ENCODE measurements around the gene POMT2. TPM values are rescaled to one million over a fixed set of nuclear protein-coding genes. Genes with fewer than 3 reads are reported as not detected.
A peak's percentile ranks its signal among the peaks of the same experiment; 100 is the strongest.
"Not testable (repeated sequence)": the region's sequence is repeated elsewhere in the genome, so short reads cannot be mapped to it uniquely, and the experiment has no call there.

The POMT2 gene
- total RNA-seq, 2 donors from 2014 or later = 10.9 to 26.0 TPM

- Mint-ChIP-seq H3K27me3 (no peaks in the 10 kb centered on the region), H3K4me3 (no peak overlapping the region), H3K36me3 (ENCODE audit: low read depth) (peaks cover 69% of the 10 kb centered on the region), H3K9me3 (no peaks in the 10 kb centered on the region), H3K27ac (peak overlapping the region; percentile 71), H3K4me1 (peaks cover 5% of the 10 kb centered on the region)
- ATAC-seq (replicated peaks) = no peak
Observed at GRCh38 chr14:77339407-77339806, 18.7 kb upstream of the POMT2 start.

- H3K36me3 Mint-ChIP-seq (ENCODE audit: low read depth) = peaks cover 58% of the 10 kb centered on the region
- H3K27ac Mint-ChIP-seq = peak overlapping the region; percentile 71
- no peaks in the 10 kb centered on the region for H3K9me3 Mint-ChIP-seq
- H3K27me3 Mint-ChIP-seq = no peaks in the 10 kb centered on the region
- H3K4me3 Mint-ChIP-seq = no peak overlapping the region
- ATAC-seq (replicated peaks) = no peak
- H3K4me1 Mint-ChIP-seq = peaks cover 5% of the 10 kb centered on the region
Observed at GRCh38 chr14:77338302-77338701, 17.6 kb upstream of the POMT2 start.

GRCh38 chr14:77337880-77338279 is 17.2 kb upstream of the POMT2 start:
- H3K27ac Mint-ChIP-seq = peak overlapping the region; percentile 71
- peaks cover 5% of the 10 kb centered on the region for H3K4me1 Mint-ChIP-seq
- no peaks in the 10 kb centered on the region for H3K27me3 Mint-ChIP-seq
- H3K36me3 Mint-ChIP-seq (ENCODE audit: low read depth) = peaks cover 54% of the 10 kb centered on the region
- ATAC-seq (replicated peaks) = no peak
- no peak overlapping the region for H3K4me3 Mint-ChIP-seq
- H3K9me3 Mint-ChIP-seq = no peaks in the 10 kb centered on the region

- H3K4me1 Mint-ChIP-seq; H3K27me3 Mint-ChIP-seq; H3K27ac Mint-ChIP-seq; ATAC-seq (replicated peaks); H3K9me3 Mint-ChIP-seq; H3K4me3 Mint-ChIP-seq: not testable (repeated sequence)
- H3K36me3 Mint-ChIP-seq (ENCODE audit: low read depth) = peaks cover 47% of the 10 kb centered on the region
Observed at GRCh38 chr14:77337255-77337654, 16.6 kb upstream of the POMT2 start.

GRCh38 chr14:77335576-77335975 is 14.9 kb upstream of the POMT2 start:
- Mint-ChIP-seq H3K36me3 (ENCODE audit: low read depth) (peaks cover 31% of the 10 kb centered on the region), H3K27me3 (no peaks in the 10 kb centered on the region), H3K4me1 (peaks cover 5% of the 10 kb centered on the region), H3K9me3 (no peaks in the 10 kb centered on the region), H3K27ac (no peak overlapping the region), H3K4me3 (no peak overlapping the region)
- no peak for ATAC-seq (replicated peaks)

- H3K4me3 Mint-ChIP-seq = no peak overlapping the region
- no peak for ATAC-seq (replicated peaks)
- H3K9me3 Mint-ChIP-seq = no peaks in the 10 kb centered on the region
- no peak overlapping the region for H3K27ac Mint-ChIP-seq
- H3K4me1 Mint-ChIP-seq = no peaks in the 10 kb centered on the region
- H3K36me3 Mint-ChIP-seq (ENCODE audit: low read depth) = no peaks in the 10 kb centered on the region
- no peaks in the 10 kb centered on the region for H3K27me3 Mint-ChIP-seq
Observed at GRCh38 chr14:77329872-77330271, 9.2 kb upstream of the POMT2 start.

GRCh38 chr14:77327111-77327510 is 6.4 kb upstream of the POMT2 start:
- H3K4me1 Mint-ChIP-seq = peaks cover 2% of the 10 kb centered on the region
- no peak for ATAC-seq (replicated peaks)

GRCh38 chr14:77325746-77326094 is 5.0 kb upstream of the POMT2 start:
- Mint-ChIP-seq H3K9me3 (no peaks in the 10 kb centered on the region), H3K36me3 (ENCODE audit: low read depth) (no peaks in the 10 kb centered on the region), H3K27ac (peak overlapping the region; percentile 61), H3K27me3 (no peaks in the 10 kb centered on the region), H3K4me1 (peaks cover 5% of the 10 kb centered on the region), H3K4me3 (no peak overlapping the region)
- no peak for ATAC-seq (replicated peaks)

More at GRCh38 chr14:77327111-77327510, 6.4 kb upstream of the POMT2 start:
- Mint-ChIP-seq H3K36me3 (ENCODE audit: low read depth) (no peaks in the 10 kb centered on the region), H3K9me3 (no peaks in the 10 kb centered on the region), H3K4me3 (no peak overlapping the region), H3K27me3 (no peaks in the 10 kb centered on the region), H3K27ac (peak overlapping the region; percentile 47)

GRCh38 chr14:77324816-77325745 is 4.4 kb upstream of the POMT2 start:
- H3K36me3 Mint-ChIP-seq (ENCODE audit: low read depth) = no peaks in the 10 kb centered on the region
- no peak overlapping the region for H3K27ac Mint-ChIP-seq
- H3K4me1 Mint-ChIP-seq = peaks cover 6% of the 10 kb centered on the region
- no peaks in the 10 kb centered on the region for H3K27me3 Mint-ChIP-seq
- no peaks in the 10 kb centered on the region for H3K9me3 Mint-ChIP-seq
- no peak overlapping the region for H3K4me3 Mint-ChIP-seq
- ATAC-seq (replicated peaks) = no peak

GRCh38 chr14:77324289-77324688 is 3.6 kb upstream of the POMT2 start:
- no peak for ATAC-seq (replicated peaks)
- H3K9me3 Mint-ChIP-seq = no peaks in the 10 kb centered on the region
- peaks cover 10% of the 10 kb centered on the region for H3K4me1 Mint-ChIP-seq
- no peak overlapping the region for H3K4me3 Mint-ChIP-seq
- no peaks in the 10 kb centered on the region for H3K27me3 Mint-ChIP-seq
- H3K36me3 Mint-ChIP-seq (ENCODE audit: low read depth) = no peaks in the 10 kb centered on the region
- no peak overlapping the region for H3K27ac Mint-ChIP-seq

- no peaks in the 10 kb centered on the region for H3K36me3 Mint-ChIP-seq (ENCODE audit: low read depth)
- peaks cover 10% of the 10 kb centered on the region for H3K4me1 Mint-ChIP-seq
- H3K27me3 Mint-ChIP-seq = no peaks in the 10 kb centered on the region
- H3K27ac Mint-ChIP-seq = no peak overlapping the region
- no peak overlapping the region for H3K4me3 Mint-ChIP-seq
- ATAC-seq (replicated peaks) = no peak
- no peaks in the 10 kb centered on the region for H3K9me3 Mint-ChIP-seq
Observed at GRCh38 chr14:77323571-77323970, 2.9 kb upstream of the POMT2 start.

- H3K4me1 Mint-ChIP-seq = peaks cover 10% of the 10 kb centered on the region
- no peaks in the 10 kb centered on the region for H3K27me3 Mint-ChIP-seq
- no peak for ATAC-seq (replicated peaks)
- no peaks in the 10 kb centered on the region for H3K9me3 Mint-ChIP-seq
- H3K27ac Mint-ChIP-seq = no peak overlapping the region
- no peak overlapping the region for H3K4me3 Mint-ChIP-seq
- no peaks in the 10 kb centered on the region for H3K36me3 Mint-ChIP-seq (ENCODE audit: low read depth)
Observed at GRCh38 chr14:77322951-77323350, 2.3 kb upstream of the POMT2 start.

- Mint-ChIP-seq H3K9me3 (no peaks in the 10 kb centered on the region), H3K4me1 (peaks cover 10% of the 10 kb centered on the region), H3K4me3 (peak overlapping the region; percentile 94), H3K36me3 (ENCODE audit: low read depth) (no peaks in the 10 kb centered on the region), H3K27ac (peak overlapping the region; percentile 97), H3K27me3 (no peaks in the 10 kb centered on the region)
- ATAC-seq (replicated peaks) = no peak
Observed at GRCh38 chr14:77322250-77322902, 1.7 kb upstream of the POMT2 start.

GRCh38 chr14:77319422-77319821 is 1.3 kb downstream of the POMT2 start:
- H3K4me3 Mint-ChIP-seq = peak overlapping the region; percentile 94
- H3K9me3 Mint-ChIP-seq = no peaks in the 10 kb centered on the region
- H3K4me1 Mint-ChIP-seq = peaks cover 10% of the 10 kb centered on the region
- H3K27ac Mint-ChIP-seq = no peak overlapping the region
- H3K36me3 Mint-ChIP-seq (ENCODE audit: low read depth) = no peaks in the 10 kb centered on the region
- no peak for ATAC-seq (replicated peaks)
- H3K27me3 Mint-ChIP-seq = no peaks in the 10 kb centered on the region

- H3K4me1 Mint-ChIP-seq = peaks cover 10% of the 10 kb centered on the region
- H3K27me3 Mint-ChIP-seq = not testable (repeated sequence)
Observed at GRCh38 chr14:77318756-77319155, 1.9 kb downstream of the POMT2 start.

More at GRCh38 chr14:77318756-77319155, 1.9 kb downstream of the POMT2 start:
- H3K9me3 Mint-ChIP-seq; ATAC-seq (replicated peaks); H3K27ac Mint-ChIP-seq; H3K36me3 Mint-ChIP-seq (ENCODE audit: low read depth): not testable (repeated sequence)
- H3K4me3 Mint-ChIP-seq = peak overlapping the region; percentile 94

All from activated T-helper 17 cell treated with anti-CD3 and anti-CD28 coated beads, Interleukin-2, amount 50 U/mL, for 72 hours (primary cell).